ENCODE data around the gene ST3GAL5. TPM values are rescaled to one million over a fixed set of nuclear protein-coding genes. Genes with fewer than 3 reads are reported as not detected.
A peak's percentile ranks its signal among the peaks of the same experiment; 100 is the strongest.

ST3GAL5 gene
- total RNA-seq, 1 donor from 2014 or later = 120 TPM

- DNase-seq (ENCODE audit: low spot score) = no peak
These were observed 22.6 kb downstream of the ST3GAL5 start for GRCh38 chr2:85866165-85866659.

DNA sequence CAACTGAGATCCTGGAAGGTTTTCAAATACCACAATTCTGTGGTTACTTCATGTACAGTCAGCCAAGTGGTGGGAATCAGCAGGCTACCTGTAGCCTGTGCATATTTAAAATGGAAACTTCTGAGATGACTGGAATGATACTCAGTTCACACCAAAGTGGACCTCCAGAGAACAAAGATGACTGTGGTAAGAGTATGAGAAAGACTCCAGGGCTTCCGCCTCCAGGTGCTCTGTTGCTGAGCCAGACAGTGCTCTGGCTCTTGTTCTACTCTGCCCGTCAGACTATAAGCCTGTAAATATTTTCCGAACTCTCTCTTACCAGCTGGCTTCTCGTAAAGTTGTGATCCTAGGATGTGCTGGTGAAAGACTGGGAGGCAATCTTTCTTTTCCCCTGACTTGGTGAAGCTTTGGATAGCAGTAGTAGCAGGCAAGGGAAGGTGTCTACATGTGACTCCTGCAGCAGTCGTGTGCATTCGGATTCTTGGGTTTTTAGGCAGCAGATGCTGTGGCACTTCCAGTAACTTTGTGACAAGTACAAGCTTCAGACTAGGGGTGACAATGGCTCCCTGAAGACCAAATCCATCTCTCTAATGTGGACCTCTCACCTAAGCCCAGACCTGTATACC is 23.1 kb downstream of the ST3GAL5 start:
- no peak for DNase-seq (ENCODE audit: low spot score)

- DNase-seq (ENCODE audit: low spot score) = no peak
These were observed 24.1 kb downstream of the ST3GAL5 start for GRCh38 chr2:85864654-85865053.

DNA sequence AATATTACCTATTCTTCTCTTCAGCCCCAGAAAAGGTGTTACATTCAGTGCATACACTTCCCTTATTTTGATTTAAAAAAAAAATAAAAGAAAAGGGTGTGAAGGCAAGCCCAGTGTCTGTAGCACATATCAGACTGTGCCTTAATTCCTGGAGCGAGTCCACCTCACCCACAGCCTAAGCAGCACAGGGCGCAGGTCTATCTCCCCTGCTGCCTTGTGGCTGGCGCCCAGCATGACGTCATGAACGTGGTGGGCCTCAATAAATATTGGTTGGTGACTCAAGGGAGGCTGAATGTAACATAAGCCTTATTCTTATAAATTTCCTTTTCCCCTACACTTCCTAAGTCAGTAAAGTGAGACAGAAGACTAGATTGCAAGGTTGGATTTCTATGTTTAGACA is 26.4 kb downstream of the ST3GAL5 start:
- DNase-seq (ENCODE audit: low spot score) = no peak

DNA sequence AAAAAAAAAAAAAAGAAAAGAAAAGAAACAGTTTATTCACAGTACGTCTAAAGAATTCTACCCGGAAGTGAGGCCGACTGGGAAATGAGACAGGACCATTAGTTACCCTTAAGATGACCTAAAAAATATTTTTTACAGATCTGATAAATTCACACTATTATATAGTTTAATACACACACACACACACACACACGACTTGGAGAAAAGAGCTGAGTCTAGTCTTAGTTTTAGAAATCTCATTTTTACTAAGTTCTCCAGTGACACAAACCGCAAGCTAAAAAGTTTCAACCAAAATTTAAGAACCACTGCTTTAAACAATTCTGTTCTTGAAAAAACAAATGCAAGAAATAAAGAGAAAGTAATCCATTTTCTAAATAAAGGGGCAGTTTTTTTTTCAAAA is 27.1 kb downstream of the ST3GAL5 start:
- DNase-seq (ENCODE audit: low spot score) = no peak

DNA sequence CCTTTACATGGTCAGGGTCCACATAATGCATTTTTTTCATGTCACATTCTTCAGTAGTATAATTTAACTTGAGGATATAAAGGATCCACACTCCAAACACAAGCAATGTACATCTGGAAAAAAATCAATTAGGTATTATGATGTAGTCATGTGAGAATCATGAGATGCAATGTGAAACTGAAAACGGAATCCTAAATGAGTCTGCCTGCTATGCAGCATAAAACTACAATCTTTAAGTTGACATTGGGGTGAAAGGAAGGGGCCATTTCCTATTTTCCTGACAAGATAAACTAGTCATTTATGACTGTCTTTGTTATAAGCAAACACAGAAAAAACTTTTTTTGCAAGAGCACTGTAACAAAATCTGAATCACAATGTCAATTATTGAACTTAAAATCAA is 27.6 kb downstream of the ST3GAL5 start:
- DNase-seq (ENCODE audit: low spot score) = no peak

GRCh38 chr2:85858841-85859240 is 29.9 kb downstream of the ST3GAL5 start:
- DNase-seq (ENCODE audit: low spot score) = peak; percentile 10

GRCh38 chr2:85854897-85855296 is 33.9 kb downstream of the ST3GAL5 start:
- DNase-seq (ENCODE audit: low spot score) = no peak

- DNase-seq (ENCODE audit: low spot score) = no peak
These were observed 34.7 kb downstream of the ST3GAL5 start for GRCh38 chr2:85854166-85854509.

DNA sequence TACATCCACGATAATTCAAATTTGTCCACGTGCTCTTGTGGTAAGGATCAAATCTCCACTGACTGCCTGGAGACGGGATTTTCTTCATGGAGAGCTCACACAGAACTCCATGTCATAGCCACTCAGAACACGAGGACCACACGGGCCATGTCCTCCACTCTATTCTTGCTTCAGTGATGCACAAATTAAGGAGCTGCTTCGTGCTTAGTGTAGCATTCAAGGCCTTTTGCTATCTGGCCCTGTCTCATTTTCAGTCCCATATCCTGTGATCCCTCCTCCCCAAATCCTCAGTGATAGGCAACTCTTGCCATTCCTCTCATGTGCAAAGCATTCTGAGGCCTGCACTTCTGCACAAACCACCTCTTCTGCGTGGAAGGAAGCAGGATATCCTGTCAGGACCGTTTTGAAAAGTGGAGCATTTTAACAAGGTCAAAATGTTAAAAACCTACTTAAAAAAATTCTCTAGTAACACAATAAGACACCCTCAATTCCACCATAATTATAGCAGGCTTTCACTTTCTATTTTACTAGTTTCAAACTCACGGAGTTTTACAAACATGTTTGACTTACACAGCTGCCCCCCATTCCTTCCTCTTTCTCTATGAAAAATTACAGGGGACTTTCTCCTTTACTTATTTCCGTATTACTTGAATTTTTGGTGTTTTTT is 35.2 kb downstream of the ST3GAL5 start:
- no peak for DNase-seq (ENCODE audit: low spot score)

- peak; percentile 42 for DNase-seq (ENCODE audit: low spot score)
These were observed 35.8 kb downstream of the ST3GAL5 start for GRCh38 chr2:85852937-85853498.

DNA sequence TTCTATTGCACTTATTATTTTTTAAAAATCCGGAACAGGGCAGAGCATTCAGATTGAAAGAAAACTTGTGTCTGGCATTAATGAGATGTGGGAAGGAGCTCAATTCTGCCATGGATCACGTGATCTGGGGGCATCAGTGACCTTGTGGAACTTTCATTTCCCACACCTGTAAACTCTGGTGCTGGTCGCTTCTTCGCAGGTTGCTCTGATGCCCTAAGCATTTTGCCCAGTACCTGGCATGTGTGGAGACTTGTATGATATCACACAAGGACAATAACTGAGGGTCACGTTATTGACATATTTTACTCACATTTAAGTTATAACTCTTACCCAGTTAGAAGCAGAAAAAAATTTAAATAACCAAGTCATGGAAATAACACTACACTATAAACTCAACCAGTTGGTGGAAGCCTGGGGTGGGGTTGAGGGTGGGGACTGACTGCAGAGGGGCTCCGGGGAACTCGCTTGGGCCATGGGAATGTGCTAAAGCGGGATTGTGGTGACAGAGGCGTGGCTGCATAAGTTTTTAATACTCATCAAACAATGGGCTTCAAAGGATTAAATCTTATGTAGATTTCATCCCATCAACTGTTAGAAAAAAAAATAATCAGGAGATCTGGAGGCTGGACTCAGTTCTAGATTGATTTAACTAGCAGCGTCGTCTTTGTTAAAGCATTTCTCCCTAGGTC is 36.5 kb downstream of the ST3GAL5 start:
- peak; percentile 34 for DNase-seq (ENCODE audit: low spot score)

DNA sequence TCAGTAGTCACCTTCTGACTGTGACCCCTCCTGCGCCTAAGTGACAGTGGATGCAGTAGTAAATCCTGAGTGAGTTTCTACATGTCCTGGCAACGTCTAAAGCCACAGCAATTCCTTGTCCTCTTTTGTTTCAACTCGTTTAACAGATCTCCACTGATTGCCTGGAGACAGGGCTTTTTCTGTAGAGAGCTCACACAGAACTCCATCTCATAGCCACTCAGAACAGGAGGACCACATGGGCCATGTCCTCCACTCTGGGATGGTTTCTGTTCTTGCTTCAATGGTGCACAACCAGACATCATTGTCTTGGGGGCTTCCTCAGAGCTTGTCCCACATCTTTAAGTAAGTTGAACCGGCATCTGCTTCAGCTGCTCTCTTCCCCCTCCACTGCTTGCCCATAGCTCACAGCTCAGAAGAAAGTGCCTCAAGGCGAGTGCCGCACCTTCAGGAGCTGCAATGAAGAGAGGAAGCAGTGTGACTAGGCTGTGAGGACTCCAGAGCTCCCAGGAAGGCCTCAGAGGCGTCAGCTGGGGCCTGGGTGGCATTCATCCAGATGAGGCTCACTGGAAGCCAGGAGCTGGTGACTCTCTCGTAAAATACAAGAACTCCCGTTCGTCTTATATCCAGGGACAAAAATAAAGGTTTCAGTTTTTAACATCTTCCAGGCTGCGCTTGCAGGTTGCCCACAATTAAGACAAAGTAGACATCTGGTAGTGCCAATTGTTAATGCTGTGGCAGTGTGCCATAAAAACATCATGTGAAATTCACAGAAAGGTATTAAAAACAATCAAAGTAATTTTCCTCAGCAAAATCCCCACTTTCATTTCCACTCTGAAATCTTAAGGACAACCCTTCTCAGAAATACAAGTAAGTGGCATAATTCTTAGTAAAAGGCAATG is 37.3 kb downstream of the ST3GAL5 start:
- peak; percentile 78 for DNase-seq (ENCODE audit: low spot score)

- DNase-seq (ENCODE audit: low spot score) = peak; percentile 13
These were observed 38.3 kb downstream of the ST3GAL5 start for GRCh38 chr2:85850451-85850850.

GRCh38 chr2:85847051-85847588 is 41.7 kb downstream of the ST3GAL5 start:
- DNase-seq (ENCODE audit: low spot score) = peak; percentile 29

DNA sequence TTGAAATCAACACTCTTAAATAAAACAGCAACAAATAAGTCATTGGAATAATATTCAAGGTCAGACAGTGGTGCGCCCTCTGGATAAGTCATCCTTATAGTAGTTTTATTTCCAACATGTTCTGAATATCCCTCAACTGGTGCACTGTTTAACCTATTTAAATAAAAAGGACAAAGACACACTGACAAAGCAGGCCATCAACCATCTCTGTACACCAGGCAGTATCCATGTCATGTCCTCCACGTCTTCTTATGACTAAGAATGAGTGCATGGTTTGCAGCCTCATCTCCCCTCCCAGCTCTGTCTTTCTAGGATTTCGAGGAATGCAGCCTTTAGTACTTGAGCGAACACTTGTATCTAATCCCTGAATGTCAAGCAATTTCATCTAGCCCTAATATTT is 42.4 kb downstream of the ST3GAL5 start:
- DNase-seq (ENCODE audit: low spot score) = no peak

GRCh38 chr2:85844486-85844885 is 44.3 kb downstream of the ST3GAL5 start:
- peak; percentile 18 for DNase-seq (ENCODE audit: low spot score)

DNA sequence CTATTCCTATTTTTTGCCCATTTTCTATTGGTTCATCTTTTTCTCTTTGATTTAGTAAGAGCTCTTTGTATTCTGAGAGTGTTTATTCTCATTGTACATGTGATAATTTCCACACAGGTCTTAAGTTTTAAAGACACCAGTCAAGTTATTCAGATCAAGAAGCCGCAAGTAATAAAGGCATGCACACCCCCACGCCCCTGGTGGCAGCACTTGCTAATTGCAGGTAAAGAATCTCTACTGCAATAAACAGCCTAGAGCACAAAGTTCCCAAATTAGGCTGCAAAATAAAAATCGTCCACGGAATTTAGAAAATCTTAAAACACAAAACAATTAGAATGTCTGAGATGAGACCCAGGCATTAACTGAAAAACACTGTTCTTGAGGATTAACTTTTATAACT is 45.2 kb downstream of the ST3GAL5 start:
- DNase-seq (ENCODE audit: low spot score) = peak; percentile 34

DNA sequence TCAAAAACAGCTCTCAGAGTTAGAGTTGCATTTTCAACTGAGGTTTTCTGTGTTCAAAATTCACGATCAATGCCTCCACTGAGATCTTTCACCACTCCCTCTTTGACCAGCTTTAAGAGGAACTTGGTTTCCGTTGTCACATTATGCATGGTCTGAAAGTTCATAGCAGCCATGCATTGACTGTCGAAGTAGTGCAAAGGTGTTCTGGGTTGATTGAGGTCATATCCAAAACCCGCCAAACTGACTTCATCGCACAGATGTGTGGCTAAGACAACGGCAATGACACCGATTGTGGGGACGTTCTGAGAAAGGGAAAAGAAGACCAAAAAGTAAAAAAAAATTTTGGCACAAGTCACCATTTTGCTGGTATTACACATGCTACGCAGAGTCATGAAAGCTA is 48.7 kb downstream of the ST3GAL5 start:
- no peak for DNase-seq (ENCODE audit: low spot score)

DNA sequence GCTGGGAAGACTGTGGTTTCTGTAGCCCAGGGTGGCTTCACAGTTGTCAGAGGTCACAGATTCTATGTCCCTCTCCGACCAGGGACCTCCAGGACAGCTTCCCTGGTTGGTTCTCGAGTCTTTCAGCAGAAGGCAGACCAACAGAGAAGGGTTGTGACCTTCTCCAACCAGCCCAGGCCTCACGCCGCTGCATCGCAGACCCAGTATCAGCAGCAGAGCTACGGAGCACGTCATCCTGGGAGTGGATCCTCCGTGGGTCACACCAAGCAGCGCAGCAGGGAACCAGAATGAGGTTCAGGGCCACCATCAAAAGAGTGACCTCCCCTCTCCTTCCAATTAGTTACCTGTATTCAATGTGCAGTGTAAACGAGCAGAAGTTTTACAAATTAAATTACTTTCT is 49.3 kb downstream of the ST3GAL5 start:
- DNase-seq (ENCODE audit: low spot score) = no peak

- DNase-seq (ENCODE audit: low spot score) = peak; percentile 29
These were observed 50.1 kb downstream of the ST3GAL5 start for GRCh38 chr2:85838641-85839040.

All from ureter (tissue), 1 donor.